Measurements from ENCODE around the gene TMEM115. TPM values are rescaled to one million over a fixed set of nuclear protein-coding genes. Genes with fewer than 3 reads are reported as not detected.
A peak's percentile ranks its signal among the peaks of the same experiment; 100 is the strongest.

TMEM115 gene
- total RNA-seq, 1 experiment from 2014 or later: 17.3 TPM

DNA sequence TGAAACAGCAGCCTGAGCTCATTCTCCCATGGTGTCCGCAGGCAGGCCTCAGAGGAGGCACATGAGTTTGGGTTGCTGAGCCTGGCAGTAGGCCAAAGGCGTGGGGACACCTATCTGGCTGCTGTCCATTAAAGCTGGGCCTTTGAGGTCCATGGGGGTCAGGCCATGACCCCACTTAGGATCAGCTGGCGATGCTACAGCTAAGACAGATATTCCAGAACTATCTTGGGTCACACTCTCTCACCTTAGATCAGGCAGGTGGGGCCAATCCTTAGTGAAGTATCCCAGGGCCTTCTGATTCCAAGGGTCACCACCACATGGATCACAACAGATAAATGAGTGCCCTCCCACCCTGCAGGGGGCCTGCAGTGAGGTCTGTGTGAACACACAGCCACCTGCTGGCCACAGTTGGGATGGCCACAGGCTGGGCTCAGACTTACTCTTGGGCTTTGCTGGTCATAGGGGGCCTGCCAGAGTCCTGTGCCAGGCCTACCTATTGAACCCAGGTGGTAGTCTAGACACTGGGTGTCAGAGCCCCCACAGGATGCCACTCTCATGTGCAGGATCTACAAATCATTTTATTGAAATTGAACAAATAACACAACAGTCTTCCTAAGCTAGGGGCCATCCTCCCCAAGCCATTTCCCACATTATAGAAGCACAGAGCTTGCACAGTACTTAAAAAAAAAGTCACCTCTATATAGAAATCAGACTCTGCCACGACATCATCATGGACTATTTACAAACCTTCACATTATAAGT lies 34.8 kb downstream of the TMEM115 start:
- DNase-seq (ENCODE audit: low spot score): peak; percentile 65
- TF ChIP-seq EZH2 (IDR thresholded peaks at IDR 0.05; ENCODE audit: borderline replicate concordance, low read depth, low read length, poor library complexity, severe bottlenecking): no peak
- TF ChIP-seq, protein P1, sequence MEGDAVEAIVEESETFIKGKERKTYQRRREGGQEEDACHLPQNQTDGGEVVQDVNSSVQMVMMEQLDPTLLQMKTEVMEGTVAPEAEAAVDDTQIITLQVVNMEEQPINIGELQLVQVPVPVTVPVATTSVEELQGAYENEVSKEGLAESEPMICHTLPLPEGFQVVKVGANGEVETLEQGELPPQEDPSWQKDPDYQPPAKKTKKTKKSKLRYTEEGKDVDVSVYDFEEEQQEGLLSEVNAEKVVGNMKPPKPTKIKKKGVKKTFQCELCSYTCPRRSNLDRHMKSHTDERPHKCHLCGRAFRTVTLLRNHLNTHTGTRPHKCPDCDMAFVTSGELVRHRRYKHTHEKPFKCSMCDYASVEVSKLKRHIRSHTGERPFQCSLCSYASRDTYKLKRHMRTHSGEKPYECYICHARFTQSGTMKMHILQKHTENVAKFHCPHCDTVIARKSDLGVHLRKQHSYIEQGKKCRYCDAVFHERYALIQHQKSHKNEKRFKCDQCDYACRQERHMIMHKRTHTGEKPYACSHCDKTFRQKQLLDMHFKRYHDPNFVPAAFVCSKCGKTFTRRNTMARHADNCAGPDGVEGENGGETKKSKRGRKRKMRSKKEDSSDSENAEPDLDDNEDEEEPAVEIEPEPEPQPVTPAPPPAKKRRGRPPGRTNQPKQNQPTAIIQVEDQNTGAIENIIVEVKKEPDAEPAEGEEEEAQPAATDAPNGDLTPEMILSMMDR (conservative IDR thresholded peaks at IDR 0.05; ENCODE audit: low read depth, low read length): peak; percentile 66
- POLR2A ChIA-PET (ENCODE audit: low non-redundant PET): no interaction called here
- Histone ChIP-seq H3K4me1 (ENCODE audit: insufficient read depth, low read length, poor library complexity, severe bottlenecking) (peaks cover 3% of the 10 kb centered on the region), H3K27ac (ENCODE audit: low read depth, low read length, poor library complexity, severe bottlenecking) (peak overlapping the region; percentile 30), H3K36me3 (ENCODE audit: insufficient read depth, low read length, poor library complexity, severe bottlenecking) (no peaks in the 10 kb centered on the region), H3K4me3 (ENCODE audit: low read depth, low read length, poor library complexity, severe bottlenecking) (no peak overlapping the region), H3K27me3 (replicated peaks; ENCODE audit: insufficient read depth, low read depth, low read length, poor library complexity) (no peaks in the 10 kb centered on the region), H3K9me3 (ENCODE audit: low read depth, low read length, poor library complexity, severe bottlenecking) (no peaks in the 10 kb centered on the region)
- CTCF ChIA-PET: no interaction called here
- intact Hi-C loops (cut with micrococcal nuclease; ENCODE audit: unreplicated experiment): no loop called here
- BruUV-seq (replicated peaks): no TSS peak

DNA sequence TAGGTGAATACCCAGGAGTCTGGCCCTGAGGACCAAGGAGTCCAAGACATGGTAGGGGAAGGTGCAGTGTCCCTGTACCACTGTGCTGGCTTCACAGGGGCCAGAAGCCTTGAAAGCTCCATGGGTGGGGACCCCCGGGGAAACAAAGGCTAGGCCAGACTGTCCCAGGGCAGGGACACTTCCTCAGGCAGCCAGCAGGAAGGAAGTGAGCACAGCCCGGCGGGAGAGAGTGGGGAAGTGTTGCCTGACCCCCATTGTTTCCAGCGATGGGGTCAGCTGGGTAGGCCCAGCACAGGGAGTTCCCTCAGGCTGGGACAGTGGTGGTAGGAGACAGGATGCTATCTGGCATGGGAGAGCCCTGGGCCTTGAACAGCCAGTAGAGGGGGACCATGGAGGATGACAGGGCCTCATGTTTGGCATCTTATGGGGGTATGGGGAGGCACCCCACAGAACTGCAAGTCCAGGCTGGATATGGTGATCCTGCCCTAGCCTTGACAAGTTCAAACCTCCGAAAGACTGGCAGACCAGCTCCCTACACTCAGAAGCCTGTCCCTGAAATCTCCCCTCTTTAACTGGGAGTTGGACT lies 35.6 kb downstream of the TMEM115 start:
- peaks cover 3% of the 10 kb centered on the region for H3K4me1 ChIP-seq (ENCODE audit: insufficient read depth, low read length, poor library complexity, severe bottlenecking)
- ChIA-PET CTCF (no interaction called here), POLR2A (ENCODE audit: low non-redundant PET) (no interaction called here)
- H3K36me3 ChIP-seq (ENCODE audit: insufficient read depth, low read length, poor library complexity, severe bottlenecking): no peaks in the 10 kb centered on the region
- BruUV-seq (replicated peaks): no TSS peak
- no peak for TF ChIP-seq EZH2 (IDR thresholded peaks at IDR 0.05; ENCODE audit: borderline replicate concordance, low read depth, low read length, poor library complexity, severe bottlenecking)
- TF ChIP-seq, protein P1 (conservative IDR thresholded peaks at IDR 0.05; ENCODE audit: low read depth, low read length): no peak
- DNase-seq (ENCODE audit: low spot score): no peak
- no peak overlapping the region for H3K27ac ChIP-seq (ENCODE audit: low read depth, low read length, poor library complexity, severe bottlenecking)
- no peaks in the 10 kb centered on the region for H3K9me3 ChIP-seq (ENCODE audit: low read depth, low read length, poor library complexity, severe bottlenecking)
- intact Hi-C loops (cut with micrococcal nuclease; ENCODE audit: unreplicated experiment): no loop called here
- no peak overlapping the region for H3K4me3 ChIP-seq (ENCODE audit: low read depth, low read length, poor library complexity, severe bottlenecking)
- H3K27me3 ChIP-seq (replicated peaks; ENCODE audit: insufficient read depth, low read depth, low read length, poor library complexity): no peaks in the 10 kb centered on the region

DNA sequence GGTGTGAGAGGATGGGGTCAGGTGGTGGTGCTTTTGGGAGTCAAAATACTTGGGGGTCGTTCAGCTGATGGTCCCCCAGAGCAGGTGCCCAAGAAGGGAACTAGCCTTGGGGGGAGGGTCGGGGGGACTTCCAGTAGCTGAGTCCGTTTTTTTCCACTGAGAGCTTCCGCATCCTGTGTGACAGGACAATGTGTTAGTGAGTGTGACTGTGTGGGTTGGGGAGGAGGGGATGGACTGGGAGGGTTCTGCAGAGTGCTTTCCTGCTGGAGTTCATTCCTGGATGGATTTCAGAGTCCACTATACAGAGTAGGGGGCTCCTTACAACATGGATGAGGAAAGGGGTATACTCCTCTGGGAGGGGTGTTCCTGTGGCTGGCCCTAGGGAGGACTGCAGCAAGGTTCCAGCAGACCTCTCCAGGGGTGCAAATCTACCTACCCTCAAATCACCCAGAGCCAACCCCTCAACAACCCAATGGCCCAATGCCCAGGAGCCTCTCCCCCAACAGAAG lies 36.2 kb downstream of the TMEM115 start:
- POLR2A ChIA-PET (ENCODE audit: low non-redundant PET): no interaction called here

More for the DNA sequence above, 36.2 kb downstream of the TMEM115 start:
- intact Hi-C loops (cut with micrococcal nuclease; ENCODE audit: unreplicated experiment): no loop called here
- DNase-seq (ENCODE audit: low spot score): no peak
- Histone ChIP-seq H3K27ac (ENCODE audit: low read depth, low read length, poor library complexity, severe bottlenecking) (no peak overlapping the region), H3K4me1 (ENCODE audit: insufficient read depth, low read length, poor library complexity, severe bottlenecking) (peaks cover 3% of the 10 kb centered on the region), H3K36me3 (ENCODE audit: insufficient read depth, low read length, poor library complexity, severe bottlenecking) (no peaks in the 10 kb centered on the region), H3K9me3 (ENCODE audit: low read depth, low read length, poor library complexity, severe bottlenecking) (no peaks in the 10 kb centered on the region), H3K4me3 (ENCODE audit: low read depth, low read length, poor library complexity, severe bottlenecking) (no peak overlapping the region), H3K27me3 (replicated peaks; ENCODE audit: insufficient read depth, low read depth, low read length, poor library complexity) (no peaks in the 10 kb centered on the region)
- CTCF ChIA-PET: no interaction called here
- BruUV-seq (replicated peaks): no TSS peak
- no peak for TF ChIP-seq EZH2 (IDR thresholded peaks at IDR 0.05; ENCODE audit: borderline replicate concordance, low read depth, low read length, poor library complexity, severe bottlenecking)
